ELF-1 (cell line): ENCODE data around the gene IGFL1.
"Not testable (repeated sequence)": the region's sequence is repeated elsewhere in the genome, so short reads cannot be mapped to it uniquely, and the experiment has no call there.

Experiments used
- DNase-seq: peaks from one replicate; pipeline ENCODE4 v3.0.0-alpha.2; 2016; ENCODE audit warnings: low read depth, low spot score

The IGFL1 gene

DNA sequence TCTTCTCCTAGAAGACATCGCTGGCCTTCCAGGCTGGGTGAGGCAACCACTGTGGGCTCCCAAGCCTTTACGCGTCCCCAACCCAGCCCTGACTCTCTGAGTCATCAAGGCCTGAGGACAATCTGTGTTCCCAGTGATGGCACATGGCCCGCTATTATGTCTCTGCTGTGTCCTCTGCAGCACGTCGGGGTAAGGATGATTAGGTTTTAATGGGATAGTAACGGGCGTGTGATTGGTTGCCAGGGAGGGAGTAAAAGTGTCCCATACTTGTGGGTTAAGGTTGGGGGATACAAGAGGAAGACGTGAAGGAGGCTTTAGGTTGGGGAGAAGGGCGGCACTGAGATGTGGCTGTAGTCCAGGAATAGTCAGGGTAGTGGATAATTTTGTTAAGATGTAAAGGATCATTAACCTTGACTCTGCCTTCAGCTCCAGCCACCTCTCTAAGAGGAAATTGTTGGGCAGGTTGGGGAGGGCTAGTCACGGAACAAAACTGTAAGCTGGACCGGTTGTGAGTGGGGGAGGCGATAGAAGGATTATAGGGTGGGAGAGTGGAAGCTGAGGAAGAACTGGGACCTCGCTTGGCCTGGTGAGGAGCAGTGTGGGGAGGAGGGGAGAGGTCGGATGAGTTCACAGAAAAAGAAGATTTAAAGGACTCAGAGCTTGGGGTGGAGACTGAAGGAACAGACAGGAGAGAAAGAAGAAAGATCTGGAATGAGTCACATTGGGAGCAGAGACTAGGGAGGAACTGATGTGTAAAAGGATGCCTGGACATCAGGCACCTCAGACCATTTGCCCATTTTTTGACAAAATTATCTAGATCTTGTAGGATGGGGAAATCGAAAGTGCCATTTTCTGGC, 27.9 kb upstream of the IGFL1 start:
- no peak for DNase-seq

DNA sequence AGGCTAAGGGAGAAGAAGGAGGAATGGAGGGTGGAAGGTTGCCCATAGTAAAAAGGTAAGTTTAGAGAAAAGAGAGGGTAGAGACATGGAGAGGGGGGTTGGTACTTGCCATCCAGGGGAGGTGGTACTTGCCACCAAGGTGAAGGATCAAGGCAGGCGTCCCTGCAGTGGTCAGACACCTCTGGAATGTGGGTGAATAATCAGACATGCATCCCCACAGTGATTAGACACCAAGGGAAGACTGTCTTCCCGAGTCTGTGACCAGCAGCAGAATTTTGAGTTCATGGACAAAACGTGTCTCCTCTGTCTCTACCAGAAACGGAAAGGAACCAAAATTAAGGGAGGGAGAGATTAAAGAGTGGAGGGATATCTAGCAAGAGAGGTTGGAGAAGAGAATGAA, 27.1 kb upstream of the IGFL1 start:
- no peak for DNase-seq

DNA sequence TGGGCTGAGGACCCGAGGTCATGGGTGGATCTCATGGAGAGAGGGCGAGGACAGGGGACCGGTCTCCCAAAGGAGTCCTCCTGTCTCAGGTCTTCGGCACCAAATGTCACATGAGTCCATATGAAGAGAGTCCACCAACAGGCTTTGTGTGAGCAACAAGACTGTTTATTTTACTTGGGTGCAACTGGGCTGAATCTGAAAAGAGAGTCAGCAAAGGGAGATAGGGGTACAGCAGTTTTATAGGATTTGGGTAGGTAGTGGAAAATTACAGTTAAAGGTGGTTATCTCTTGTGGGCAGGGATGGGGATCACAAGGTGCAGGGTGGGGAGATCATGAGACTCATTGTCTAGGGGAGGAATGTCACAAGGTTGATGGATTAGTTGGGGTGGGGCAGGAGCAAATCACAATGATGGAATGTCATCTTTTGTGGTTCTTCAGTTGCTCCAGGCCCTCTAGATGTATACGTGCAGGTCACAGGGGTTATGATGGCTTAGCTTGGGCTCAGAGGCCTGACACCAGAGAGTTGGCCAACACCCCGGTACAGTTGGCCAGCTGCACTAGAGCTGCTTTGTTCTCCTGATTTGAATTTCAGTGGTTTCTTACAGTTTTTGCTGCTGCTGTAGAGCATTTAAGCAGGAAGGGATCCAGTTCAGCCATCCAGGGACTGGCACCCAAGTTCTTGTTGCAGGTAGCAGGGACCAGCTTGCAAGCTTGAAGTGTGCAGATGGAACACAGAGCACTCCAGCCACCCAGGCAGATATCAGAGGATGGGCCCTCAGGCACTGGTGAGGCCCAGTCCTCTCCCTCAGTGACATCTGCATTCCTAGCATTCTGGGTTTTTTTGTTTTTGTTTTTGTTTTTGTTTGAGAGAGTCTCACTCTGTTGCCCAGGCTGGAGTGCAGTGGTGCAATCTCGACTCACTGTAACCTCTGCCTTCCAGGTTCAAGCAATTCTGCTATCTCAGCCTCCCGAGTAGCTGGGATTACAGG, 26.4 kb upstream of the IGFL1 start:
- peak; percentile 68 for DNase-seq

DNA sequence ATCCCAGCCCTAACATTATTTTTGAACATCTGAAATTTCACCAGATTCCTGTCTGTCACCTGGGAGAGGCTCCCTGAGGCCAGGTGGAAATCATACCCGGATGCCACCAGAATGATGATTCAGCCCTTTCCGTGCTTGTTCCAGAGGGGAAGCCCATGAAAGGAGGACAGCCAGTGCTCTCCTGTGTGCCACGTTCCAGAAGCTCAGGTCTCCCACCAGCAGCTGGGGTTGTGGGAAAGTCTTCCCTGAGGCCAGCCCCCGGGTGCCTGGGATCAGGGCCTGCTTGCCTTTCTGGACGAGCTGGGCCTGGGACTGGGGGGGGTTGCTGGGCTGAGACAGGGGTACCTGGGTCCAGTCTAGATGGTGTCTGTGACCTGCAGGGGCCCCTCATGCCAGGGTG, 25.5 kb upstream of the IGFL1 start:
- DNase-seq: no peak

DNA sequence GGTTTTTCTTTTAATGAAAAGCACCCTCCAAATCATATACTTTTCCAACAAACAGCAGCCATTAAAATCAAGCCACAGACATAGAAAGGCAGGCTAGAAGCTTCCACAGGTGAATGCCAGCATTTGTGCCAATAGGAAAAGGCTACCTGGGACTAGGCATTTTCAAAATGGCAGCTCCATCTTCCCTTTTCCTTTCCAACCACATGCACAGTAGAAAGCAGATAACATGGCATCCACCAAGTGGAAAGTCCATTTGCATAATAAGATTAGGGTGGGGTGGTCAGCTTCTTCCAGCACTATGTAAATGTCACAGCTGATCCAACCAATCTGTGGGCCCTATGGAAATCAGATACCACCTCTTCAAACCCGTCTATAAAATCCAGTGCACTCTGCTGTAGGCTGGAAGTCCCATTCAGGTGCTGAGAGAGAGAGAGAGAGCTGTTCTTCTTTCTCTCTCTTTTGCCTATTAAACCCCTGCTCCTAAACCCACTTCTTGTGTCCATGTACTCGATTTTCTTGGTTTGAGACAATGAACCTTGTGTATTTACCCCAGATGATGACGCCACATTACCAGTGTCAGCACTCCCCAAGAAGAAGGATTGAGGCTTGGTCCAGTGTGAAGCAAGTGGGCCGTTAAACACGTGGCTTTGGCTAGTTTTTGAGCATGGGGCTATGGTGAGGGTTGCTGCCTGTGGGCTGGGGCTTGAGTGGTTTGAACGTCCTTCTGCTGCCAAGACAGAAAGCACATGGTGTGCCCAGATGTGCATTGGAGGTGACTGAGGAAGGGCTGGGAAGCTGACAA, 24.2 kb upstream of the IGFL1 start:
- DNase-seq: no peak

GRCh38 chr19:46206176-46206575, 23.4 kb upstream of the IGFL1 start:
- DNase-seq: no peak

- no peak for DNase-seq
Observed at GRCh38 chr19:46206682-46207081, 22.9 kb upstream of the IGFL1 start.

- DNase-seq: not testable (repeated sequence)
Observed at GRCh38 chr19:46207858-46208257, 21.7 kb upstream of the IGFL1 start.

GRCh38 chr19:46209051-46209450, 20.5 kb upstream of the IGFL1 start:
- DNase-seq: peak; percentile 50

DNA sequence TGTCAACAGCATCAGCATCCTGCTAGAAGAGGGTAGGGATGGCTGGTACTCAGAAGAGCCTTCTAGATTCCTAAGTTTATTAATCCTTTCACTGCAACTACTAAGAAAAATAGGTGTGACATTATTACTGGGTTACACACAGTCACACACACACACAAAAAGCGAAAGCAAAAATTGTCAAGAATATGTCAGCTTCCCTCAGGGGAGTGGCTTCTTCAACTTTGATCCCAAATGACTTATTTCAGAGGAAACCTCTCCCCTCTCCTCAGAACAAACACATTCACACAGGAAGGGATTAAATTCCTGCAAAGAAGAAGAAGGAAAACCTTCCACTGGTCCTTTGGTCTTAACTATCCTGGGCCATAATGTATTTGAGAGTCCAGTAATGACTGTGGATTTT, 20.1 kb upstream of the IGFL1 start:
- no peak for DNase-seq

DNA sequence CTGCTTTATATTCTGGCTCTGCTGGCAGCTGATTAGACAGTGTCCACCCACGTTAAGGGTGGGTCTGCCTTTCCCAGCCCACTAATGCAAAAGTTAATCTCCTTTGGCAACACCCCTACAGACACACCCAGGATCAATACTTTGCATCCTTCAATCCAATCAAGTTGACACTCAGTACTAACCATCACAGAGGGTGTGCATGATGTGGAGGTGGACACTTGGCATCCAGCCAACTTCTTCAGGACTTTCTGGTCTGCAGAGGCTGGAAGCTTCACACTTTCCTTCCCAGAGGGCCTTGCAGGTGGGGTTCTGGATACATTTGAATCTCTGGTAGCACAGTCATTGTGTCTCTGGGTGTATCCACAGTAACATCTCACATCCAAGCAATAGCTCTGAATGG, 18.9 kb upstream of the IGFL1 start:
- DNase-seq: no peak

DNA sequence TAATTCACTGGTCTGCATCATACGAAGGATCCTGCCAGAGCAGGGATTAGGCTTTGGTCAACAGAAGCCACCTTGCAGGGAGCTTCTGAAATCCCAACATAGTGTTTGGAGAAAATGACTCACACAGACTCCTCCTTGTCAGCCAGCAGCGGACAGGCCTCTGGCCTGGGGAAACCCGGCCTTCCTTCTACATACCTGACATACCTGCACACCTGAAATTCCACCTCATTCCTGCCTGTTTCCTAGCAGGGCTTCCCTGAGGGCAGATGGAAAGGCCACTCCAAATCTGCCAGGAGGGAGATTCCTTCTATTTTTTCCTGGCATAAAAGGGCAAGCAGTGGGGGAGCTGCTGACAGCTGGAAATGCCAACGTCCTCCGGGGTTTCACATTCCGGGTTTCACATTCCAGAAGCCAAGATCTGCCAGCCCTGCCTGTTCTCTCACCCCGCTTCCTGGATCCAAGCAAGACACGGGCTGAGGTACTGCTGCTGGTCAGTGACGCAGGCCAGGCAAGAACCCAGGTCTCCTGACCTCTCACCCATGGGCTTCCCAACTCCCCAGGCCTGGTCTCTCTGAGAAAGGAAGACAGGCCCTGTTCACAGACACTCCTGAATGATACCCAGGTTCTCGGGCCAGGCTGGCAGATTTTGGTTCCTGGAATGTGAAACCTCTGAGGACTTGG, 18.2 kb upstream of the IGFL1 start:
- peak; percentile 96 for DNase-seq

GRCh38 chr19:46212592-46212991, 16.9 kb upstream of the IGFL1 start:
- not testable (repeated sequence) for DNase-seq

DNA sequence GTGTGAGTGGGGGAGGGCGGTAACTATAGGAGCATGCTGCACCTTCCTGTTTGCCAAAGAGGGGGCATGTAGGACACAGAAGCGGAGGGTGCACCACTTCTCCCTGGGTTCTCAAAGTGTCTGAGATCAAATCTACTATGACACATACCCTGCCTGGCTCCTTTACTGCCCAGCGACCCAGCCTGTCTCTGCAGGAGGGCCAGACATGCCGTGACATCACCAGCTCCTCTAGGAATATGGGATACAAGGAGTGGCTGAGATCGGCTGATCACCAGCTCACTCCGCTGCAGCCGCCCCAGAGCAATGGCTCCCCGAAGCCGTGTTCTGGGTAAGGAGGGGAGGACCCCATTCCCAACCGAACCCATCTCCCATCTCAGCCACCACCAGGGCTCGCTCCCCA, 16.4 kb upstream of the IGFL1 start:
- DNase-seq: no peak

DNA sequence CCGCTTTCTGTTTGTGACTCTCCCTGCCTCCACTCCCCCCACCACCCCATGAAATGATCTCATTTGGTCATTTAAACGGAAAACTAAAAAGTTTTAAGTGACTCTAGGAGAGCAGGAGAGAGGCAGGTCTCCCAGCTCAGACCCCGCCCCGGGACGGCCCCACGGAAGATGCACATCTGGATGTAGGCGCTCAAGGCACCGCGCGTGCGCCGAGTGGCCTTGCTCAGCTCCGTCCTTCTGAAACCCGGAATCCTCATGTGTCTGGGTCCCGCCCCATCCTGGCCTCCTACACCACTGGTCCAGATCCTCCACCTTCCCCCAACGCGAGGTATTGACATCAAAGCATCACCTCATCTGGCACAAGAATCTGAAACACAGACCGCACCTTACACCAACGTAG, 15.7 kb upstream of the IGFL1 start:
- DNase-seq: no peak

- no peak for DNase-seq
Observed at GRCh38 chr19:46216612-46217011, 12.9 kb upstream of the IGFL1 start.

DNA sequence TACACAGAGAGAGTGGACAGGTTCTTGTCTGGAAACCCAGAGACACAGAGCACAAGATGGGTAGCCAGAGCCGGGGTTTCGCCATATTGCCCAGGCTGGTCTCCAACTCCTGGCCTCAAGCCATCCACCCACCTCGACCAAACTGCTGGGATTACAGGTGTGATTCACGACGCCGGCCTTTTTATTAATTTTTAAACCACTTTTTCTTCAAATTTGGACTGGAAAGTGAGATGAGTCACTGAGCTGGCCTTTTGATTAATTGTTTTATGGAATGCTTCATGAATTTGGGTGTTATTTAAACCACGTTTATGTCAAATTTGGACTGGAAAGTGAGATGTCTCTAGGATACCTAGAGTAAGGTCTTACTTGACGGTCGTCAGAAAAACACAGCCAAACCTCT, 12.1 kb upstream of the IGFL1 start:
- no peak for DNase-seq

DNA sequence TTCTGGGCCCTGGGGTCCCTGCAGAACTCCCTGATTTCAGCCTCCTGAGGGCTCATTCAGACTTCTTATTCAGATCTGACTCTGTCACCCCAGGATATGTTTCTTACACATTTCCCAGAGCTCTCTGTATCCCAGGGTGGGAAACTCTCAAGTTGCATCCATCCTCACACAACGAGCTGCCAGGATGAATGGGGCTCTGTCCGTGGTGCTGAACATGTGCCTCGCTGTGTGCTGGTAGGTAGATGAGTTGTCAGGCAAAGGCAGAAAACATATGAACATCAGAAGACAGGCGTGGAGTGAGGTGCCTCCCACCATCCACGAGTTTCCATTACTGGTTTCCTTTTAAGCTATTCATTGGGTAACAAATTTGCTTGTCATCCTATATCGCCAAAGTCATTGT, 11.4 kb upstream of the IGFL1 start:
- DNase-seq: peak; percentile 49

GRCh38 chr19:46220038-46220615, 9.4 kb upstream of the IGFL1 start:
- DNase-seq: no peak

- no peak for DNase-seq
Observed at GRCh38 chr19:46221152-46221551, 8.4 kb upstream of the IGFL1 start.
